Left lung (tissue), 10 donors: ENCODE results near the gene OSTC. TPM values are rescaled to one million over a fixed set of nuclear protein-coding genes. Genes with fewer than 3 reads are reported as not detected.

Experiments used
- ATAC-seq: fragments of 200-7000 bp; cut with Tn5 transposase; one replicate; pipeline ENCODE4 v1.9.1; 2020; ENCODE audit warnings: moderate library complexity
- DNase-seq, 4 donors: peaks; one replicate each; pipeline ENCODE4 v3.0.0-alpha.2; 2013 to 2020
- H3K27ac ChIP-seq, 2 donors: fragments of 200-600 bp; sonication (generic) in 1 of 2; one replicate each; pipeline versions ENCODE4 v1.5.0 to v1.8.0; 2020 to 2021
- H3K27me3 ChIP-seq, 2 donors: fragments of 200-600 bp; sonication (generic) in 1 of 2; one replicate each; pipeline versions ENCODE4 v1.5.0 to v1.8.0; 2020 to 2021
- H3K36me3 ChIP-seq, 2 donors: fragments of 200-600 bp; sonication (generic) in 1 of 2; one replicate each; pipeline versions ENCODE4 v1.5.0 to v1.8.0; 2020 to 2021
- H3K4me1 ChIP-seq, 2 donors: fragments of 200-600 bp; one replicate each; pipeline ENCODE4 v1.8.0; 2021
- H3K4me3 ChIP-seq, 2 donors: fragments of 200-600 bp; sonication (generic) in 1 of 2; one replicate each; pipeline versions ENCODE4 v1.5.0 to v1.8.0; 2020 to 2021; ENCODE audit warnings: mild to moderate bottlenecking in 1 of 2
- H3K9me3 ChIP-seq, 2 donors: fragments of 200-600 bp; sonication (generic) in 1 of 2; one replicate each; pipeline versions ENCODE4 v1.5.0 to v1.8.0; 2020 to 2021
- intact Hi-C, 2 donors: fragments of 100-400 bp; cut with DNase I; formaldehyde crosslinking; loops; one replicate each; pipeline versions ENCODE4 v1.11.2 to v1.14.2; 2022
- polyA plus RNA-seq, 6 donors: library from polyadenylated mRNA; unstranded; fragments of 120-200 nt; gene quantifications; one replicate each; pipeline ENCODE4 v1.2.1, GENCODE V29; 2013; ENCODE audit not compliant: insufficient read length in 6 of 6
- total RNA-seq, 2 donors: library from RNA; stranded (reverse); fragmentation: NEBNext Ultra II Directional; extraction: Animal tissue kit (Norgen Biotek cat#: 25700); gene quantifications; one replicate each; pipeline ENCODE4 v1.2.1, GENCODE V29; 2021
- TF ChIP-seq, protein P1 (sequence below), 2 donors: fragments of 200-600 bp; sonication (generic) in 1 of 2; IDR thresholded peaks; one replicate each; pipeline versions ENCODE4 v1.5.0 to v1.8.0; 2021; ENCODE audit warnings: antibody characterized with exemption in 2 of 2
- donor health status: DM: no; HTN: yes; CAD: no.
- donor health status: DM: no; HTN: no; CAD: no.

Gene OSTC
- total and polyA plus RNA-seq, 8 donors = 133 to 280 (median 251) TPM

DNA sequence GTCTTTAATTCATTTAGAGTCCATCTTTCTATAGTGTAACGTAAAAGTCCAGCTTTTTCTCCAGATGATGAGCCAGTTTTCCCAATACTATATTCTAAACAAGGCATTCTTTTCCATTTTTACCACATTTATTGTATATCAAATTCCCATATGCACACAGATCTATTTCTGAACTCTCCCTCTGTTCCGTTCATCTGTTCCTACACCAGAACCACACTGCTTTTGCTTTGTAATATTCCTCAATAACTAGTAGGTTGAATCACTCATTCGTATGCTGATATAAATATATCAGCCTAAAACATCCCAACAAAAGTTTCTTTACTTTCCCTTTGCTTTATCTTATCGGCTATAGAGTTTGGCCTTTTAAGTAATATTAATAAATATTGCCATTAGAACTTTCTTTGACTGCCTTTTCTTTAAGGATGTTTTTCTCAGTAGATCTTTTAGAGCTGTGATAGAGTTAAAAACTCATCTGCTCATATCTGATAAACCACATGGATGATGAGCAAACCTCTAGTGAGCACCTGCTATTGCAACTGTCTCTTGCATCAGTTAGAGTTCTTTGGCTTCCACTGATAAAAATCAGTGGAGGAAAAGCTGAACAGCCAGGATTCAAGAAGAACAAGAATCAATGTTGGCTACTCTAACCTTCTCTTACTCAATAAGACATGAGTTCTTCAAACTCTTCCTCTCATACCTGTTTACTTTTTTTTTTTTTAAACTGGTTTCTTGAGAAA, 43.2 kb upstream of the OSTC start:
- H3K4me3 ChIP-seq = no peak overlapping the region
- ATAC-seq = no peak
- H3K36me3 ChIP-seq = no peaks in the 10 kb centered on the region
- no peaks in the 10 kb centered on the region for H3K4me1 ChIP-seq
- H3K27me3 ChIP-seq = no peaks in the 10 kb centered on the region
- intact Hi-C loops = no loop called here
- peaks cover 0 to 4% of the 10 kb centered on the region in 2 donors for H3K9me3 ChIP-seq
- TF ChIP-seq, protein P1, sequence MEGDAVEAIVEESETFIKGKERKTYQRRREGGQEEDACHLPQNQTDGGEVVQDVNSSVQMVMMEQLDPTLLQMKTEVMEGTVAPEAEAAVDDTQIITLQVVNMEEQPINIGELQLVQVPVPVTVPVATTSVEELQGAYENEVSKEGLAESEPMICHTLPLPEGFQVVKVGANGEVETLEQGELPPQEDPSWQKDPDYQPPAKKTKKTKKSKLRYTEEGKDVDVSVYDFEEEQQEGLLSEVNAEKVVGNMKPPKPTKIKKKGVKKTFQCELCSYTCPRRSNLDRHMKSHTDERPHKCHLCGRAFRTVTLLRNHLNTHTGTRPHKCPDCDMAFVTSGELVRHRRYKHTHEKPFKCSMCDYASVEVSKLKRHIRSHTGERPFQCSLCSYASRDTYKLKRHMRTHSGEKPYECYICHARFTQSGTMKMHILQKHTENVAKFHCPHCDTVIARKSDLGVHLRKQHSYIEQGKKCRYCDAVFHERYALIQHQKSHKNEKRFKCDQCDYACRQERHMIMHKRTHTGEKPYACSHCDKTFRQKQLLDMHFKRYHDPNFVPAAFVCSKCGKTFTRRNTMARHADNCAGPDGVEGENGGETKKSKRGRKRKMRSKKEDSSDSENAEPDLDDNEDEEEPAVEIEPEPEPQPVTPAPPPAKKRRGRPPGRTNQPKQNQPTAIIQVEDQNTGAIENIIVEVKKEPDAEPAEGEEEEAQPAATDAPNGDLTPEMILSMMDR (IDR thresholded peaks at IDR 0.05) = no peak
- no peak for DNase-seq
- H3K27ac ChIP-seq = no peak overlapping the region

DNA sequence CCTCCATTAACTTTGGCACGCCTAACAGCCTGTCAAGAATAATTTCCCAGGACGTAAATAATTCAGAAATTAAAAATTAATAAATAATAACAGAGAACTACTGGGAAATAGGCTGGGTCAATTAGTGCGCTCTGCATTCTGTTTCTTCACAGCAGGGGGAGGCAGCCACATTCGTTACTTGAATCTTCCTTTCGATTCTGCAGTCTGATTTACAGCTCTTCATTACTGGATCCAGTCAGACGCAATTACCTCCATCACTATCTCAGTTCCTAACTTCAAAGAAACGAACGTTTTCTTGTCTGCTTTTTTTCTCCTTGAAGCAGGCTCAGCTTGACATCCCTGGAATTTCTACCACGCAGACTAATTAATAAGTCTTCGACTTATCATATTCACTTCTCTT, 39.0 kb upstream of the OSTC start:
- DNase-seq = peak in 1 of 4 donors; percentile 7
- Histone ChIP-seq H3K4me1 (no peaks in the 10 kb centered on the region), H3K27ac (no peak overlapping the region), H3K4me3 (no peak overlapping the region), H3K36me3 (no peaks in the 10 kb centered on the region), H3K9me3 (peaks cover 0 to 9% of the 10 kb centered on the region in 2 donors), H3K27me3 (no peaks in the 10 kb centered on the region)
- intact Hi-C loops = no loop called here
- no peak for ATAC-seq
- TF ChIP-seq, protein P1 (IDR thresholded peaks at IDR 0.05) = no peak

GRCh38 chr4:108612365-108612764, 38.0 kb upstream of the OSTC start:
- no peaks in the 10 kb centered on the region for H3K27me3 ChIP-seq
- H3K4me3 ChIP-seq = no peak overlapping the region
- DNase-seq (no peak), ATAC-seq (no peak)
- intact Hi-C loops = no loop called here
- H3K4me1 ChIP-seq = no peaks in the 10 kb centered on the region
- H3K27ac ChIP-seq = no peak overlapping the region
- TF ChIP-seq, protein P1 (IDR thresholded peaks at IDR 0.05) = no peak
- H3K36me3 ChIP-seq = no peaks in the 10 kb centered on the region
- H3K9me3 ChIP-seq = peaks cover 0 to 9% of the 10 kb centered on the region in 2 donors

- ATAC-seq = peak; percentile 31
- peaks cover 0 to 28% of the 10 kb centered on the region in 2 donors for H3K36me3 ChIP-seq
- peak overlapping the region; percentile 17 to 82 for H3K27ac ChIP-seq
- H3K27me3 ChIP-seq = no peaks in the 10 kb centered on the region
- TF ChIP-seq, protein P1 (IDR thresholded peaks at IDR 0.05) = no peak
- peaks cover 0 to 9% of the 10 kb centered on the region in 2 donors for H3K9me3 ChIP-seq
- intact Hi-C loops = no loop called here
- peaks cover 17 to 44% of the 10 kb centered on the region in 2 donors for H3K4me1 ChIP-seq
- DNase-seq = peak in 2 of 4 donors; percentile 12 to 41
- peak overlapping the region; percentile 12 to 81 for H3K4me3 ChIP-seq
Measured at GRCh38 chr4:108619372-108620100, 30.9 kb upstream of the OSTC start.
